ENCODE measurements around the gene ABCF2.

The ABCF2 gene

GRCh38 chr7:151240942-151241754 lies 14.1 kb upstream of the ABCF2 start:
- no peak for DNase-seq

- no peak for DNase-seq
Observed at GRCh38 chr7:151240536-151240935, 13.5 kb upstream of the ABCF2 start.

- no peak for DNase-seq
Observed at GRCh38 chr7:151239837-151240459, 12.9 kb upstream of the ABCF2 start.

- no peak for DNase-seq
Observed at GRCh38 chr7:151238924-151239836, 12.2 kb upstream of the ABCF2 start.

GRCh38 chr7:151238190-151238810 lies 11.3 kb upstream of the ABCF2 start:
- no peak for DNase-seq

GRCh38 chr7:151237244-151238189 lies 10.5 kb upstream of the ABCF2 start:
- no peak for DNase-seq

GRCh38 chr7:151236406-151236805 lies 9.4 kb upstream of the ABCF2 start:
- no peak for DNase-seq

- DNase-seq = no peak
Observed at GRCh38 chr7:151235091-151235787, 8.2 kb upstream of the ABCF2 start.

- DNase-seq = no peak
Observed at GRCh38 chr7:151233804-151234203, 6.8 kb upstream of the ABCF2 start.

- DNase-seq = peak; percentile 61
Observed at GRCh38 chr7:151232917-151233701, 6.1 kb upstream of the ABCF2 start.

GRCh38 chr7:151232091-151232916 lies 5.3 kb upstream of the ABCF2 start, which contains the start of gene CHPF2:
CHPF2 (plus strand) TSS chr7:151232483; CDS start chr7:151234012, 1,529 bp downstream.
- DNase-seq = peak; percentile 83

- no peak for DNase-seq
Observed at GRCh38 chr7:151231080-151231479, 4.1 kb upstream of the ABCF2 start.

- no peak for DNase-seq
Observed at GRCh38 chr7:151229249-151229648, 2.2 kb upstream of the ABCF2 start.

- no peak for DNase-seq
Observed at GRCh38 chr7:151228024-151228866, 1.2 kb upstream of the ABCF2 start.

GRCh38 chr7:151226560-151226874 lies 488 bp downstream of the ABCF2 start:
- DNase-seq = no peak

- DNase-seq = no peak
Observed at GRCh38 chr7:151225948-151226510, 976 bp downstream of the ABCF2 start.

- DNase-seq = no peak
Observed at GRCh38 chr7:151223728-151224127, 3.3 kb downstream of the ABCF2 start.

GRCh38 chr7:151218170-151218569 lies 8.8 kb downstream of the ABCF2 start:
- DNase-seq = no peak

Data from activated CD4-positive, alpha-beta T cell treated with anti-CD3 and anti-CD28 coated beads, Interleukin-2, amount 50 U/mL, for 1 hour (primary cell).